Adrenal gland (tissue), 12 donors: ENCODE results near the gene TRAPPC4. TPM values are rescaled to one million over a fixed set of nuclear protein-coding genes. Genes with fewer than 3 reads are reported as not detected.
"Not testable (repeated sequence)": the region's sequence is repeated elsewhere in the genome, so short reads cannot be mapped to it uniquely, and the experiment has no call there.

Experiments used
- DNase-seq, 7 donors: peaks; one replicate each; pipeline ENCODE4 v3.0.0-alpha.2; 2019 to 2020
- H3K27ac ChIP-seq, 5 donors: fragments of 200-600 bp; sonication (generic) in 4 of 5; 1 replicate in 3 of 5; 2 replicates in 2 of 5; pipeline versions ENCODE4 v1.5.1 to v1.8.0; 2016 to 2020; ENCODE audit warnings: mild to moderate bottlenecking in 1 of 5
- H3K27me3 ChIP-seq: fragments of 200-600 bp; 2 replicates; pipeline ENCODE4 v1.8.0; 2021
- H3K36me3 ChIP-seq, 2 donors: fragments of 200-600 bp; replicated peaks in 1 of 2; 1 replicate in 1 of 2; 2 replicates in 1 of 2; pipeline versions ENCODE4 v1.5.1 to v1.8.0; 2018 to 2022
- H3K4me1 ChIP-seq, 2 donors: fragments of 200-600 bp; replicated peaks in 1 of 2; 1 replicate in 1 of 2; 2 replicates in 1 of 2; pipeline versions ENCODE4 v1.5.1 to v1.8.0; 2018 to 2021
- H3K4me3 ChIP-seq, 4 donors: fragments of 200-600 bp; sonication (generic) in 3 of 4; one replicate each; pipeline ENCODE4 v1.5.1; 2016 to 2018
- H3K9me3 ChIP-seq, 3 donors: fragments of 200-600 bp; sonication (generic) in 1 of 3; replicated peaks in 1 of 3; 1 replicate in 2 of 3; 2 replicates in 1 of 3; pipeline versions ENCODE4 v1.5.1 to v1.8.0; 2016 to 2021
- CTCF ChIP-seq, 6 experiments: fragments of 450-650 bp in 4 of 6; fragments of 200-600 bp in 2 of 6; sonication (generic) in 1 of 6; IDR thresholded peaks; 1 replicate in 5 of 6; 2 replicates in 1 of 6; pipeline versions ENCODE4 v1.5.1 to v1.8.0; 2016 to 2021; ENCODE audit warnings: antibody characterized with exemption in 6 of 6, mild to moderate bottlenecking in 2 of 6, moderate library complexity in 1 of 6
- POLR2A ChIP-seq, 2 donors: fragments of 450-650 bp; IDR thresholded peaks; one replicate each; pipeline ENCODE4 v1.6.1; 2017; ENCODE audit warnings: antibody characterized with exemption in 2 of 2, mild to moderate bottlenecking in 2 of 2, moderate library complexity in 1 of 2
- WGBS, 4 donors: extraction: QIAGEN DNeasy Blood & Tissue Kit in 2 of 4; methylation state at CpG; one replicate each; pipeline versions ENCODE4 v1.1.5 to v1.1.7; 2013 to 2017; 5-methylcytosine and 5-hydroxymethylcytosine counted together
- intact Hi-C, 2 donors: fragments of 100-400 bp; cut with DNase I; formaldehyde crosslinking; loops; one replicate each; pipeline versions ENCODE4 v1.14.1 to v1.15.0; 2022 to 2023
- polyA plus RNA-seq, 3 donors: library from polyadenylated mRNA; stranded (reverse); fragments of 200-250 nt in 2 of 3; fragments of 350-450 nt in 1 of 3; fragmentation: Illumina TruSeq in 1 of 3; extraction: RNeasy Lipid Tissue Mini Kit (QIAGEN cat#74804) in 1 of 3; gene quantifications; one replicate each; pipeline ENCODE4 v1.2.3, GENCODE V29; 2013 to 2014
- total RNA-seq, 9 donors: library from RNA; depleted of rRNA in 4 of 9; stranded (reverse); fragments of >200 nt in 4 of 9; fragments of 120-200 nt in 1 of 9; fragmentation: NEBNext Ultra II Directional in 1 of 9; extraction: Animal tissue kit (Norgen Biotek cat#: 25700) in 1 of 9; gene quantifications; one replicate each; pipeline versions ENCODE4 v1.1.0 to v1.2.4, GENCODE V29; 2013 to 2023
- donor health status: healthy with polysubstance abuse.
- donor health status: Bipolar disorder and iron deficiency.
- donor health status: DM: yes; HTN: yes; CAD: no.
- donor health status: DM: no; HTN: no; CAD: no.
- donor health status: DM: no; HTN: no; CAD: no.
- donor health status: DM: yes; HTN: yes; CAD: no.

TRAPPC4 gene
- total and polyA plus RNA-seq, 12 donors = 32.5 to 149 (median 83.1) TPM

GRCh38 chr11:118984825-118985224 is 33.7 kb upstream of the TRAPPC4 start:
- Histone ChIP-seq H3K4me3 (no peak overlapping the region), H3K36me3 (no peaks in the 10 kb centered on the region), H3K27ac (no peak overlapping the region), H3K27me3 (no peaks in the 10 kb centered on the region), H3K4me1 (peaks cover 0 to 10% of the 10 kb centered on the region in 2 donors), H3K9me3 (no peaks in the 10 kb centered on the region)
- WGBS, 4 donors = 57 to 83% (median 74%) methylated on average over 2 of the region's 2 CpGs
- intact Hi-C loops = no loop called here
- no peak for TF ChIP-seq CTCF (IDR thresholded peaks at IDR 0.05)
- no peak for DNase-seq

- no peak for DNase-seq
- Histone ChIP-seq H3K4me3 (no peak overlapping the region), H3K4me1 (no peaks in the 10 kb centered on the region), H3K9me3 (no peaks in the 10 kb centered on the region), H3K36me3 (no peaks in the 10 kb centered on the region), H3K27ac (no peak overlapping the region), H3K27me3 (no peaks in the 10 kb centered on the region)
- TF ChIP-seq POLR2A (IDR thresholded peaks at IDR 0.05) (no peak), CTCF (IDR thresholded peaks at IDR 0.05) (no peak)
- intact Hi-C loops = no loop called here
- 88 to 95% (median 92%) methylated on average over 5 of the region's 5 CpGs for WGBS, 4 donors
Measured at GRCh38 chr11:118988280-118988679, 30.3 kb upstream of the TRAPPC4 start.

- H3K4me3 ChIP-seq, H3K9me3 ChIP-seq, H3K27me3 ChIP-seq, H3K36me3 ChIP-seq, H3K4me1 ChIP-seq, H3K27ac ChIP-seq, DNase-seq, intact Hi-C loops: not testable (repeated sequence)
- 95 to 97% (median 96%) methylated on average over 4 to 40 of the region's 44 CpGs for WGBS, 4 donors
Measured at GRCh38 chr11:118991486-118992038, 27.0 kb upstream of the TRAPPC4 start.

GRCh38 chr11:118996926-118997626 is 21.5 kb upstream of the TRAPPC4 start:
- H3K27me3 ChIP-seq = no peaks in the 10 kb centered on the region
- DNase-seq = no peak
- intact Hi-C loops = no loop called here
- H3K27ac ChIP-seq = peak overlapping the region in 2 of 5 donors; percentile 85 to 95
- H3K9me3 ChIP-seq = no peaks in the 10 kb centered on the region
- 18 to 31% (median 22%) methylated on average over 17 to 22 of the region's 22 CpGs for WGBS, 4 donors
- H3K4me1 ChIP-seq = peaks cover 11 to 24% of the 10 kb centered on the region in 2 donors
- TF ChIP-seq POLR2A (IDR thresholded peaks at IDR 0.05) (no peak), CTCF (IDR thresholded peaks at IDR 0.05) (peak in 1 of 6 experiments; percentile 16)
- H3K4me3 ChIP-seq = peak overlapping the region in 3 of 4 donors; percentile 35 to 79 (median 53)
- H3K36me3 ChIP-seq = peaks cover 0 to 24% of the 10 kb centered on the region in 2 donors
